DOHH2 (cell line): ENCODE results near the gene CEBPZOS.

Source experiments
- CTCF ChIP-seq: fragments of 200-600 bp; sonication (generic); IDR thresholded peaks from one replicate; pipeline ENCODE4 v1.5.1; 2014; ENCODE audit warnings: antibody characterized with exemption, mild to moderate bottlenecking, low read depth, low read length; ENCODE audit not compliant: poor library complexity, severe bottlenecking
- EZH2phosphoT487 ChIP-seq: fragments of 200-600 bp; sonication (generic); IDR thresholded peaks from 2 replicates; pipeline ENCODE4 v1.6.1; 2017; ENCODE audit warnings: borderline replicate concordance, mild to moderate bottlenecking, antibody characterized with exemption, low read length, moderate library complexity, mixed read lengths

GRCh38 chr2:37231241-37232130, 35.2 kb downstream of the CEBPZOS start, which contains the start of the genes CEBPZ and NDUFAF7:
- TF ChIP-seq CTCF: peak; percentile 22
- TF ChIP-seq EZH2phosphoT487: no peak
